HepG2 (cell line): ENCODE data around the gene KDELR3. TPM values are rescaled to one million over a fixed set of nuclear protein-coding genes. Genes with fewer than 3 reads are reported as not detected.
A peak's percentile ranks its signal among the peaks of the same experiment; 100 is the strongest.

ENCODE experiments used
- ATAC-seq: fragments of 200-7000 bp; cut with Tn5 transposase; 3 replicates; pipeline ENCODE4 v1.9.1; 2020; ENCODE audit warnings: mild to moderate bottlenecking, moderate library complexity
- BruUV-seq: library from RNA; stranded (reverse); fragments of 400-500 nt; replicated peaks from 2 replicates; lab custom pipeline; 2021; lab: Mats Ljungman, UMichigan
- CTCF ChIA-PET: fragments of 300-600 bp; formaldehyde crosslinking; extraction: SDS; loops from one replicate; lab custom pipeline; 2021; ENCODE audit warnings: low total read pairs, inconsistent platforms, low intra/inter-chr PET ratio; lab: Yijun Ruan, JAX
- POLR2A ChIA-PET: fragments of 350-600 bp; sonication (Branson Sonifier 250); formaldehyde crosslinking; loops from one replicate; lab custom pipeline; 2020; ENCODE audit warnings: antibody characterized with exemption, inconsistent platforms; lab: Yijun Ruan, JAX
- DNase-seq: peaks from one replicate; pipeline ENCODE4 v3.0.0-alpha.2; 2015; ENCODE audit warnings: low spot score
- FAIRE-seq: peaks from 3 replicates; lab custom pipeline; 2011; peaks lifted over from hg19 to GRCh38; lab: Jason Lieb, UNC
- H2AFZ ChIP-seq: one replicate; pipeline ENCODE4 v1.6.1; 2011; ENCODE audit warnings: low read length, inconsistent platforms
- H3K27ac ChIP-seq: fragments of 300-600 bp; 3 replicates; pipeline ENCODE4 v1.8.0; 2011; ENCODE audit warnings: mixed run types, mild to moderate bottlenecking, mixed read lengths, low read length, inconsistent platforms; ENCODE audit not compliant: insufficient read depth; ENCODE audit errors: extremely low read length
- H3K27me3 ChIP-seq, 2 experiments: fragments of 200-600 bp in 1 of 2; 2 replicates in 1 of 2; 3 replicates in 1 of 2; pipeline versions ENCODE4 v1.6.0 to v1.8.0; 2011; ENCODE audit warnings: low read length in 2 of 2, mild to moderate bottlenecking in 2 of 2, moderate library complexity in 2 of 2, inconsistent platforms in 1 of 2; ENCODE audit not compliant: insufficient read depth in 2 of 2, control insufficient read depth in 1 of 2
- H3K36me3 ChIP-seq, 2 experiments: fragments of 200-600 bp in 1 of 2; replicated peaks in 1 of 2; 2 replicates in 1 of 2; 3 replicates in 1 of 2; pipeline versions ENCODE4 v1.5.1 to v1.8.0; 2011; ENCODE audit warnings: low read length in 2 of 2, inconsistent platforms in 1 of 2; ENCODE audit not compliant: insufficient read depth in 2 of 2, control insufficient read depth in 1 of 2
- H3K4me1 ChIP-seq: 2 replicates; pipeline ENCODE4 v1.5.1; 2012; ENCODE audit warnings: low read length, inconsistent platforms; ENCODE audit not compliant: insufficient read depth
- H3K4me2 ChIP-seq: 2 replicates; pipeline ENCODE4 v1.6.0; 2011; ENCODE audit warnings: low read depth, low read length, inconsistent platforms
- H3K4me3 ChIP-seq, 3 experiments: fragments of 200-600 bp in 1 of 3; sonication (generic), shearing (Covaris generic) in 1 of 3; replicated peaks in 1 of 3; 2 replicates each; pipeline ENCODE4 v1.5.1; 2011 to 2016; ENCODE audit warnings: low read length in 3 of 3, inconsistent platforms in 2 of 3, low read depth in 2 of 3, mild to moderate bottlenecking in 2 of 3, control low read depth in 1 of 3, mixed read lengths in 1 of 3; ENCODE audit not compliant: insufficient read depth in 1 of 3
- H3K79me2 ChIP-seq: one replicate; pipeline ENCODE4 v1.6.1; 2011; ENCODE audit warnings: low read length, inconsistent platforms; ENCODE audit not compliant: insufficient read depth
- H3K9ac ChIP-seq: 2 replicates; pipeline ENCODE4 v1.6.0; 2011; ENCODE audit warnings: mild to moderate bottlenecking, low read depth, low read length, inconsistent platforms; ENCODE audit not compliant: insufficient read depth
- H3K9me3 ChIP-seq: 2 replicates; pipeline ENCODE4 v1.5.1; 2012; ENCODE audit warnings: mild to moderate bottlenecking, low read length
- H4K20me1 ChIP-seq: 2 replicates; pipeline ENCODE4 v1.6.0; 2011; ENCODE audit warnings: inconsistent platforms, mild to moderate bottlenecking, low read length, moderate library complexity; ENCODE audit not compliant: insufficient read depth
- BRD4 ChIP-seq: sonication (generic); formaldehyde crosslinking; IDR thresholded peaks from 2 replicates; pipeline ENCODE4 v1.4.0; 2020; ENCODE audit warnings: missing genetic modification reagents
- CEBPB ChIP-seq: IDR thresholded peaks from 2 replicates; pipeline ENCODE4 v1.6.1; 2011; ENCODE audit warnings: low read depth, low read length, improper control_type of control experiment, borderline replicate concordance
- HOXD1 ChIP-seq: sonication (generic); formaldehyde crosslinking; IDR thresholded peaks from 2 replicates; pipeline ENCODE4 v1.5.0; 2020; ENCODE audit warnings: missing genetic modification reagents
- MBNL3 ChIP-seq: fragments of 250-450 bp; sonication (Bioruptor Pico); conservative IDR thresholded peaks from 2 replicates; pipeline ENCODE4 v1.8.0; 2022; ENCODE audit warnings: mild to moderate bottlenecking, inconsistent platforms
- NCOA2 ChIP-seq: sonication (generic); formaldehyde crosslinking; IDR thresholded peaks from 2 replicates; pipeline ENCODE4 v1.8.0; 2022; ENCODE audit warnings: inconsistent platforms
- NFIB ChIP-seq: sonication (generic); formaldehyde crosslinking; IDR thresholded peaks from 2 replicates; pipeline ENCODE4 v1.9.0; 2021; ENCODE audit warnings: missing genetic modification reagents, mild to moderate bottlenecking, borderline replicate concordance
- POLR2A ChIP-seq, 2 experiments: IDR thresholded peaks; 2 replicates each; pipeline ENCODE4 v1.6.1; 2011; ENCODE audit warnings: low read depth in 2 of 2, low read length in 2 of 2, mild to moderate bottlenecking in 1 of 2, moderate library complexity in 1 of 2; ENCODE audit not compliant: insufficient read depth in 1 of 2
- PRDM10 ChIP-seq: sonication (generic); formaldehyde crosslinking; IDR thresholded peaks from 2 replicates; pipeline ENCODE4 v1.4.0; 2020; ENCODE audit warnings: low read depth, missing genetic modification reagents
- RBM22 ChIP-seq: fragments of 200-400 bp; formaldehyde crosslinking; optimal IDR thresholded peaks from 2 replicates; pipeline ENCODE3; 2017; ENCODE audit warnings: mild to moderate bottlenecking, low read length, moderate library complexity
- REPIN1 ChIP-seq: sonication (generic); formaldehyde crosslinking; IDR thresholded peaks from 2 replicates; pipeline ENCODE4 v1.8.0; 2022; ENCODE audit warnings: missing genetic modification reagents, low read depth, mild to moderate bottlenecking, borderline replicate concordance
- TOE1 ChIP-seq: sonication (generic); formaldehyde crosslinking; IDR thresholded peaks from 2 replicates; pipeline ENCODE4 v1.4.0; 2020; ENCODE audit warnings: mild to moderate bottlenecking, missing genetic modification reagents
- U2AF2 ChIP-seq: fragments of 200-400 bp; formaldehyde crosslinking; IDR thresholded peaks from 2 replicates; pipeline ENCODE4 v1.6.1; 2017; ENCODE audit warnings: low read depth, mild to moderate bottlenecking, low read length
- ZFP36L1 ChIP-seq: sonication (generic); formaldehyde crosslinking; IDR thresholded peaks from 2 replicates; pipeline ENCODE4 v1.8.0; 2022; ENCODE audit warnings: mild to moderate bottlenecking, missing genetic modification reagents, moderate library complexity
- ZNF24 ChIP-seq: fragments of 450-650 bp; IDR thresholded peaks from 2 replicates; pipeline ENCODE4 v1.6.1; 2017; ENCODE audit warnings: antibody characterized with exemption, mild to moderate bottlenecking
- ZNF704 ChIP-seq: sonication (generic); formaldehyde crosslinking; IDR thresholded peaks from 2 replicates; pipeline ENCODE4 v1.8.1; 2023; ENCODE audit warnings: mild to moderate bottlenecking, inconsistent platforms, moderate library complexity, missing genetic modification reagents, borderline replicate concordance
- WGBS: methylation state at CpG from one replicate; pipeline ENCODE4 v1.1.6; 2017; ENCODE audit warnings: low lambda C conversion rate; 5-methylcytosine and 5-hydroxymethylcytosine counted together
- in situ Hi-C: cut with HindIII; loops from 2 replicates; pipeline ENCODE4 v1.10.0; 2017; ENCODE audit warnings: low pct_unique_long_range_greater_than_20kb; ENCODE audit not compliant: extremely low pct_ligation_motif_present
- intact Hi-C: fragments of 100-400 bp; cut with micrococcal nuclease; formaldehyde crosslinking; loops from one replicate; pipeline ENCODE4 v1.10.0; 2022; ENCODE audit not compliant: unreplicated experiment
- polyA plus RNA-seq, 8 experiments: library from polyadenylated mRNA; depleted of rRNA in 3 of 8; stranded (reverse) in 7 of 8; unstranded in 1 of 8; fragments of >200 nt; fragmentation: Illumina TruSeq in 4 of 8; extraction: Trizol in 4 of 8; gene quantifications; 2 replicates each; pipeline versions ENCODE4 v1.2.1 to v1.2.3, GENCODE V29; 2011 to 2016; ENCODE audit warnings: low read depth in 4 of 8, missing spikeins in 1 of 8, mixed read lengths in 1 of 8; ENCODE audit not compliant: insufficient read depth in 1 of 8
- total RNA-seq, 5 experiments: library from RNA; depleted of rRNA; stranded (reverse); fragments of >200 nt; fragmentation: Illumina TruSeq; extraction: Trizol; gene quantifications; 2 replicates each; pipeline ENCODE4 v1.2.3, GENCODE V29; 2016; ENCODE audit warnings: low read depth in 1 of 5

Gene KDELR3
- total and polyA plus RNA-seq, 2 of the 13 experiments (the other 11 are each of a cell fraction or from before 2014, with no cell fraction given): 24.2 to 65.7 TPM

- H4K20me1 ChIP-seq: peaks cover 3% of the 10 kb centered on the region
- H3K27ac ChIP-seq: no peak overlapping the region
- FAIRE-seq (no peak), DNase-seq (no peak), ATAC-seq (peak; percentile 49)
- no peak overlapping the region for H3K4me3 ChIP-seq
- no peak overlapping the region for H3K9ac ChIP-seq
- no peaks in the 10 kb centered on the region for H3K79me2 ChIP-seq
- H3K4me2 ChIP-seq: no peak overlapping the region
- H3K9me3 ChIP-seq: no peaks in the 10 kb centered on the region
- in situ Hi-C loops (no loop called here), intact Hi-C loops (no loop called here)
- peaks cover 26 to 69% of the 10 kb centered on the region in 2 experiments for H3K36me3 ChIP-seq
- POLR2A ChIA-PET: interaction anchor here (0.8 to 1.9 kb wide), 2 partner anchors 9 to 22 kb away, joined by 3 to 8 read pairs; no protein-coding TSS in a partner anchor
- no peaks in the 10 kb centered on the region for H3K27me3 ChIP-seq
- CTCF ChIA-PET: no interaction called here
- WGBS: 90% methylated on average over 4 of the region's 5 CpGs
- no TSS peak for BruUV-seq
- no peak overlapping the region for H2AFZ ChIP-seq
- no peak for TF ChIP-seq NCOA2 (CRISPR knock-in tag)
- TF ChIP-seq HOXD1 (CRISPR knock-in tag): no peak
- no peak for TF ChIP-seq ZFP36L1
- no peak for TF ChIP-seq ZNF24
- peak; percentile 69; the same call in 1 of the 2 replicates for TF ChIP-seq PRDM10
- TF ChIP-seq U2AF2: no peak
- no peak for TF ChIP-seq ZNF704 (CRISPR knock-in tag)
- TF ChIP-seq CEBPB: 0 out of 2 replicates have a peak, but pooled peaks have one; percentile 20
- TF ChIP-seq RBM22: peak; percentile 34
- TF ChIP-seq POLR2A (IDR thresholded peaks at IDR 0.05; ENCODE audit: insufficient read depth in 1 of 2, low read depth in 2 of 2, low read length in 2 of 2): peak in 1 of 2 experiments; percentile 35; a peak in 1 of 4 replicates
- TF ChIP-seq REPIN1 (CRISPR knock-in tag): no peak
- TF ChIP-seq BRD4 (CRISPR knock-in tag): no peak
- no peak for TF ChIP-seq MBNL3 (CRISPR knock-in tag)
- no peak for TF ChIP-seq NFIB
- no peak for TF ChIP-seq TOE1 (CRISPR knock-in tag)
- peaks cover 4% of the 10 kb centered on the region for H3K4me1 ChIP-seq
Observed at GRCh38 chr22:38485783-38486182, 17.9 kb downstream of the KDELR3 start.
